GM21381 (cell line): ENCODE data around the gene RALA.
"Not testable (repeated sequence)": the region's sequence is repeated elsewhere in the genome, so short reads cannot be mapped to it uniquely, and the experiment has no call there.

Source experiments
- ATAC-seq: cut with Tn5 transposase; IDR thresholded peaks from one replicate; pipeline ENCODE4 v1.9.1; 2021; ENCODE audit warnings: mild to moderate bottlenecking, moderate library complexity; ENCODE audit not compliant: unreplicated experiment

RALA gene

DNA sequence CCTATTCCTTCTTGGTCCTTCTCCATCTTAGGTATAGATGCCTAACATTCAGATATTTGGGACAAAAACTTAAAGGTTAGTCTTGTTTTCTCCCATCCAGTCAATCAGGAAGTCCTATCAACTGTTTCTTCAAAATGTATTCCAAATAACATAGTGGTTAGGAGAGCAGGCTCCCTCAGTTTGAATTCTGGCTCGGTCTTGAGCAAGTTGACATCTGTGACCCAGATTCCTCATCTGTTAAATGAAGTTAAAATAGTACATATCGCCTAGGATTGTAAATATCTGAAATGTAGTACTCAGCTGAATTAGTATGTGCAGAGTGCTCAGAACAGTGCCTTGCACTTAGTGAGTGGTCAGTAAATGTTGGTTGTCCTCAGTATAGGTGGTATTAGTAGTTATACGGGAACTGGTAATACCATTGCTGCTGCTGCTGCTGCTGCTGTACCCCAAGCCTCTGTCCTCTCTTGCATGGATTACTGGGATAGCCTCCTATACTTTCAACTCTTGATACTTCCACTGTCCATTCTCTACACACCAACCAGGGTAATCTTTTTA lies 58.6 kb downstream of the RALA start:
- ATAC-seq: no peak

DNA sequence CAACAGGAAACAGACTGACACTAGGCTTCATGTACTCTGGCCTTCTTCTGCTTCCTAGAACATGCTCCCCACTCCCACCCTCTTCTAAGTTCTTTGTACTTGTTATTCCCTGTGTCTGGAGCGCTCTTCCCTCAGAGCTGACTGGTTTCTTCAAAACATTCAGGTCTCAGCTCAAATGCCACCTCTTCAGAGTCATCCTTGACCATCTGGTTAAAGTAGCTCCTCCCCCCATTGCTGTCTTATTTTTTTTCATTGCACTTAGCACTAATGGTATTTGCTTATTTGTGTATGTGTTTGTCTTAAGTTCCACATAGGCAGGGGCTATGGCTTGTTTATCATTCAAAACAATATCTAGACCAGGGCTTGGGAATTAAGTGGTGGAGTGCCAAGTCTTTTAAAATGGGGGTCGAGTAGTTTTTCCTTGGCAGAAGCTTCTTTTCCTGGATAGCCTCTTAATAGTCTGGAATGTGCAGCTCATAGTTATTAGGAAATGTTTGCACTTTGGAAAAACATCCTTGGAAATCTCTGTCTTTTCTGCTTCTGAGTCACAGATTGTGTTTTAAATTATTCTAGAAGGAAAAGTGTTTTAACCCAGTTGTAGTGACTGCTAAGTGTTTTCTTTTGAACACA lies 60.0 kb downstream of the RALA start:
- no peak for ATAC-seq

DNA sequence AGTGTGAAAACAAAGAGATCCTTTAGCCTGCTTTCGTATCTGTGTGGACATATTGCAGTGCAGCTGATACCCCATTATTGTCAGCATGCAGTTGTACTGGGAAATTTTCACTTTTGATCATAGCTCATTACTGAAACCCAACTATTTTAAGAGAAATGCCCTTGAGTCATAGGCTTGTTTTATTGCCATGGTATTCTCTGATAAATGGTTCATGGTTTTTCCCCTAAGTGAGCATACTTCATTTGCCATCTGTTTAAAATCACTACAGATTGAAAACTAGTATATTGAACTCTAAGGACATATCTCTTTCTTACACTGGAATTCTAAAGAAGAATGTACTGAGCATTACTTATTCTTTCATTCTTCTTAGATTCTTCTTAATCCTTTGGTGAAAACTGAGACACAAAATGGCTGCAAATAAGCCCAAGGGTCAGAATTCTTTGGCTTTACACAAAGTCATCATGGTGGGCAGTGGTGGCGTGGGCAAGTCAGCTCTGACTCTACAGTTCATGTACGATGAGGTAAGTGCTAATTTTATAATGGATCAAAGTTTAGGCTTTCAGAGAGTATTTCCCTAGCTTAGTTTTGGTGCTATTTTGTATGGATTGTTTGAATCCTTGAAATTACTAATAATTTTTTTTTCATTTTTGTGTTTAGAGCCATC lies 63.0 kb downstream of the RALA start:
- ATAC-seq: peak; percentile 77

DNA sequence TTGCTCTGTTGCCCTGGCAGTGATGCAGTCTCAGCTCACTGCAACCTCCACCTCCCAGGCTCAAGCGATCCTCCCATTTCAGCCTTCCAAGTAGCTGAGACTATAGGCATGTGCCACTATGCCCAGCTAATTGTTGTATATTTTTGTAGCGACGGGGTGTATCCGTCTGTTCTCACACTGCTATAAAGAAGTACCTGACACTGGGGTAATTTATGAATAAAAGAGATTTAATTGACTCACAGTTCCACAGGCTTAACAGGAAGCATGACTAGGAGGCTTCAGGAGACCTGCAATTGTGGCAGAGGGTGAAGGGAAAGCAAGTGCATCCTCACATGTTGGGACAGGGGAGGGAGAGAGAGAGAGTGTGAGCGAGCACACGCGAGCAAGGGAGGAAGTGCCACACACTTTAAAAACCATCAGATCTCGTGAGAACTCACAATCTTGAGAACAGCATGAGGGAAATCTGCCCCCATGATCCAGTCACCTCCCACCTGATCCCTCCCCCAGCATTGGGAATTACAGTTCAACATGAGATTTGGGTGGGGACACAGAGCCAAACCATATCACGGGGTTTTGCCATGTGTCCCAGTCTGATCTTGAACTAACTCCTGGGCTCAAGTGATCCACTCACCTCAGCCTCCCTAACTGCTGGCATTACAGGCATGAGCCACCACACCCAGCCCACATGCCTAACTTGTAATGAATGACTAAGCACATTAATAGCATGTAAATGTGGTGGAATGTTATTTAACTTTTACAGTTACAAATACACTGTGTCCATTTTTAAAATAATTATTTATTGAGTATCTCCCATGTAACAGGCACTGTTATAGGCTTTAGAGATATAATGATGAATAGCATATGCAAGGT lies 65.5 kb downstream of the RALA start:
- no peak for ATAC-seq

DNA sequence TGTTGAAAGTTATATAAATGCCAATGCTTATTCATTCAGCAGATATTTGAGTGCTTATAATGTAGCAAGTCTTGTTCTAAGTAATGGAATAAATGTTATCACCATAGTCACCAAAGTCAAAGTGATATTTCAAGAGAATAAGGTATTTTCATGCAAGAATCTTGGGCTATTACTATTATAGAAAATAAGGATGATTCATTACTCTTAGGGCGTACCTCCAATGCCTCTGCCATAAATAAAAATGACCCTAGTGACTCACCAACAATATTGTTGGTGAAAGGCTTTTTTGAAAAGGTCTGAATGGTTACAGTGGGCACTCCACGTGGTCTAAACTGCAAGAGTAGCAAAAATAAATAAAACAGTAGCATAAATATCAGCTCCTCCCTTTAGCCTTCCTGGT lies 68.4 kb downstream of the RALA start:
- ATAC-seq: no peak

DNA sequence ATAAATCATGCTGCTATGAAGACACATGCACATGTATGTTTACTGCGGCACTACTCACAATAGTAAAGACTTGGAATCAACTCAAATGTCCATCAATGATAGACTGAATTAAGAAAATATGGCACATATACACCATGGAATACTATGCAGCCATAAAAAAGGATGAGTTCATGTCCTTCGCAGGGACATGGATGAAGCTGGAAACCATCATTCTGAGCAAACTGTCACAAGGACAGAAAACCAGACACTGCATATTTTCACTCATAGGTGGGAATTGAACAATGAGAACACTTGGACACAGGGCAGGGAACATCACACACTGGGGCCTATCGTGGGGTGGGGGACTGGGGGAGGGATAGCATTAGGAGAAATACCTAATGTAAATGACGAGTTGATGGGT lies 69.7 kb downstream of the RALA start:
- not testable (repeated sequence) for ATAC-seq

DNA sequence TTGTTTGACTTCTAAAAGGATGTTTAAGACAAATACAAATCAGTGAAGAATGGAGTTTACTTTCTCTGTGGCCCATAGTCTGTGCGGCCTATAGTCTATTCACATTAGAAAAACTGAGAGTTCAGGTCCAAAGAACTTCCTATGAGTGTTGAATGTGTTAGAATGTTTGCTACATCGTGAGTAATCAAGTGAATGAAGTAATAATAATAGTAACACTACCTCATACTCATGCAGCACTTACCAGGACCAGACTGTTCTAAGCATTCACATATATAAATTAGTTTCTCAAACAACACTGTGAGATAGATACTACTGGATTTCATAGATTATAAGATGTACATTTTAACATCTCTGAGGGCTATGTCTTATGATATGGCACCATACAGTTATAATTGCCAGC lies 70.4 kb downstream of the RALA start:
- no peak for ATAC-seq

DNA sequence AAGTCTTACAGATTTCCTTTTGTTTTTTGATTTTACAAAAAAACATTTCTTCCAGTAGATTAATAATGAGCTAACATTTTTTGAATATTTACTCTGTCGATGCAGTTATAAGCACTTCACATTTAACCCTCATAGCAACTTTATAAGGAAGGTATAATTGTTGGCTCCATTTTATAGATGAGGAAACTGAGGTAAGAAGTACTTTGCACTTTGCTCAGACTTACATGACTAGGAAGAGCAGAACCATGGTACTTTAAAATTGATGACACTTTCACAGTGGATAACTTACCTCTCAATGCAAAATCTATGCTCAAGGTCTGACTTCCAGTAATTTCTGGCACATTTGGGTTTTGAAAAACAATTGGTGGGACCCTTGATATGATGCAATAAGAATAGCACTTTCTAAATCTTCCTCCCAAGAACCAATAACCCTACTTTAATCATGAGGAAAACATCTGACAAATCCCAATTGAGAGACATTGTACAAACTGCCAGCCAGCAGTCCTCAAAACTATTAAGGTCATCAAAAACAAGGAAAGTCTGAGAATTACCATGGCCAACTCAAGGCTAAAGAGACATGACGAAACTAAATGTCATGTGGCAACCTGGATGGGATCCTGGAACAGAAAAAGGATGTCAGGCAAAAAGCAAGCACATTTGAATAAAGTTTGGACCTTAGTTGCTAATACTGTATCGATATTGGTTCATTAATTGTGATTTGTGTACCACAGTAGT lies 72.6 kb downstream of the RALA start:
- no peak for ATAC-seq

DNA sequence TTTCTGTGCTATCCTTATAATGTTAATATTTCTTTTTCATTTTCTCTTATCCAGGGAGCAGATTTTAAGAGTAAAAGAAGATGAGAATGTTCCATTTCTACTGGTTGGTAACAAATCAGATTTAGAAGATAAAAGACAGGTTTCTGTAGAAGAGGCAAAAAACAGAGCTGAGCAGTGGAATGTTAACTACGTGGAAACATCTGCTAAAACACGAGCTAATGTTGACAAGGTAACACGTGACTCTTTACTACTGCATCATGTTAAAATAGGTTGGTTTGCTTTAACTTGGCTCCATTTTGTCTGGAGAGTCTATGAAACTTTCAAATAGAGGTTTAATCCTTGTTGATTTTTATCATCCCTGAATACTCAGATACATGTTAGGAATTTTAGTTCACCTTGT lies 73.3 kb downstream of the RALA start:
- no peak for ATAC-seq

DNA sequence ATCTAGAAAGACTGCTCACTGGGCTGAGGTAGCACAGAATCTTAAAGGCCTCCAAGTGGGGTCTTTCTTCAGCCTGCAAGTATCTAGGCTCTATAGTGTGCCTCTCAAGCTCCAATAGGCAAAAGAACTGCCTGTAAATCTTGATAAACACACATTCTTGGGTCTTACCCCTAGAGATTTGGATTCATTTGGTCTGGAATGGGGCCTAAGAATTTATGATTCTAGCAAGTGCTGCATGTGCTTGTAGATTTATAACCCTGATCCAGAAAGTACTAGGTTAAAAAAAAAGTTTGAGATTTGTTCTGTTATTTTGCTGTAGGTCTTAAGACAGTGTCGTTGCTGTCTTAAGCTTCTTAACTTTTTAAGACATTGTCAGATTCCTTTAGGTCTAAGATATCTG lies 74.1 kb downstream of the RALA start:
- no peak for ATAC-seq

DNA sequence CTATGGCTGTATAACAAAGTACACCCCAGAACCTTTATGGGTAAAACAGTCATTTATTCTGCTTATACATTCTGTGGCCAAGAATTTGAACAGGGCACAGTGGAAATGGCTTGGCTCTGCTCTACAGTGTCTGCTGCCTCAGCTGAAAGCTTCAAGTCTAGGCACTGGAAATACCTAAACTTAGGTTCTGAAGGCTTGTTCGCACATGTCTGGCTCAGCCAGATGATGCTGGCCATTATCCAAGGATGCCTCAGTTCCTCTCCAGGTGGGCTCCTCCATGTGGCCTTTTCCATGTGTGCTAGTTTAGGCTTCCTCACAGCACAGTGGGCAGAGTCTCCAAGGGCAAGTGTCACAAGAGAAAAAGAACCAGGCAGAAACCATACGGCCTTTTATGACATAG lies 76.8 kb downstream of the RALA start:
- no peak for ATAC-seq

DNA sequence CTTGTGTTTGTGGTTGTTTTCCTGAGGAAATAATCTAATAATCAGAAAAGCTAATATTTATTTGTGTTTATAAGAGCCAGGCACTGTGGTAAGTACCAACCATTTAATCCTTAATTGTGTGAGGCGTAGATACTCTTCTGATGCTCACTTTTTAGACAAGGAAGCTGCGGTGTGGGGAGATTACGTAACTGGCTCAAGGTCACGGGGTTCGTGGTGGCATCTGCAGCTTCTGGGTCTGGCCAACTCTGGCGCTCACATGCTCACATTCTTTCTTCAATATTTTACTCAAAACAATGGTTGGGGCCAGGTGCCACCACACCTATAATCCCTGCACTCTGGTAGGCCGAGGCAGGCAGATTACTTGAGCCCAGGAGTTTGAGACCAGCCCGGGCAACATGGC lies 77.6 kb downstream of the RALA start:
- no peak for ATAC-seq

DNA sequence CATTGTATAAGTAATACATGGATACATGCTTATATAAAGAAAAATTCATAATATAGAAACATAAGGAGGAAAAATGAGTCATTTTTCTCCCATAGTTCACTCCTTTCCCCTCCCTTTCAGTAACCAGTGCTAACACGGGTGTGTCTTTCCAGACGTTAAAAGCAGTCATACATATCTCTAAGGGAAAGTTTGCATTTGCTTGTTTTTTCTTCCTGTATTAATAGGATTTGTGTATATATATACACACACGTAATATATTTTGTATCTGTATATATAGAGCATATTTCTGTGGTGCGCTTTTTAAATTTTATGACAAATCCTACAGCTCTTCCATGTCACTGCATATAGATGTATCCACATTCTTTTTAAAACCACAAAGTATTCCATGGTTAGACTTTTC lies 78.8 kb downstream of the RALA start:
- no peak for ATAC-seq

DNA sequence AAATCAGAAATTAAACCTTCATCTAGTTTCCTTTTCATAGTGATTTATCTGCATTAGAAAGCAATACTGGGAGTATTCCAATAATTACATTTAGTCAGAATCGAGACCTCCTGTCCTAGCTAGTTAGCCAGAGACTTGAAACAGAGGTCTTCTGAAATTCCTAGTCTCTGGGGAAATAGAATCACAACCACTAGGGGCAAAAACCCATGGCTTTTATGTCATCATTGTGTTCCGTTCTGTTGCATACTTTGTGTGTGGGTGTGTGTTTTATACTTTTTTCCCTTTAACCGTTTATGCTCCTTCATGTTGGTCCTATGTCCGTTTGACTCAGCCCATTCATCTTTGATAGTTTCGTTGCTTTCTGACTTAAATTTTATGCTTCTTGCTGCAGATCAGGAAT lies 79.8 kb downstream of the RALA start:
- no peak for ATAC-seq

DNA sequence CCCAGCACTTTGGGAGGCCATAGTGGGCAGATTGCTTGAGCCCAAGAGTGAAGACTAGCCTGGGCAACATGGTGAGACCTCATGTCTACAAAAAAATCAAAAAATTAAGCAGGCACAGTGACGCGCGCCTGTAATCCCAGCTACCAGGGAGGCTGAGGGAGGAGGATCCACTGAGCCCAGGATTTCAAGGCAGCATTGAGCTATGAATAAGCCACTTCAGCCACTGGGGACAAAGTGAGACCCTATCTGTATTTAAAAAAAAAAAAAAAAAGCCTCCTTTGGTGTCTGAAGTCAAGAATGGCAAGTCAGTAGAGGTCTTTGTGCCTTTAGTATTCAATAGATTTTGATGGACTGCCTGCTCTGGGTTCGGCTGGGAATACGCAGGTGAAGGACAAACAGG lies 85.7 kb downstream of the RALA start:
- ATAC-seq: no peak

DNA sequence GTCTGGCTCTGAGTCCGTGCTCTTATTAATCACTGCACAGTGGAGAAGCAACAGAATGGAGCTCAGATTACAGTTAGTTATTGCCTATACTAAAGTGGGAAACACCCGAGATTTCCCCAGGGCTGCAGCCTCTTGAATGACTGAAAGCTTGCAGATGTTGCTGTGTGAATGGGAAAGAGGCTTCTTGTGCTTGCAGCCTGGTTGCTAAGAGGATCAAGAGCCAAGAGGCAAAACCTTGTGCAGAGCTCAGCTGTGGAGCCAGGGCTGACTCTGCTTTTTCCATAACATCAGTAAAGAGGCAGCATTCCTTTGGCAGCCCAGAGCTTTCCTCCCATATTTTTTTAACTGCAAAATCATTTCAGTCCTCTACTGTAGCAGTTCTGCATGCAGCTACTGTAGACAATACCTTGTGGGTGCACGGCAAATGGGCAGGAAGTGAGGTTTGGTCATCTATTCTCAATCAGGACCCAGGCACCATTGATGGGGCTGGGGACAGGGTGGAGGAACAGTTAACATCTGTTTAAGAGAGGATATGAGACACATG lies 86.5 kb downstream of the RALA start:
- ATAC-seq: peak; percentile 85

DNA sequence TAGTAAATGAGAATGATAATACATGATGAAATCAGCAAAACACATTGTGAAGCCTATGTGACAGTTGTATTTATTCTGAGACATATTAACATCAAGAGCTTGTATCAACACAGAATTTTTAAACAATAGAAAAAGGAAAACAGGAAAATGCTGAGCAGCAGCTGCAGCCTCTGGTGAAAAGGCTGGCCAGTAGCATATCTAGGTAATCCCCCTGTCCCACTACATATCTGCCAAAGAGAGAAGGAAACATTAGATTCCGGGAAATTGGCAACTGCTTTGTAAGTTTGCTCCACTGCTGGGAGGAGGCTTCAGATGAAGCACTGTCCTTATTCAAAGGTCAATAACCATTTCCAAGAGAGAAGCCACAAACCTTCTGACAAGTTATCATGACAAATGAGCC lies 89.4 kb downstream of the RALA start:
- no peak for ATAC-seq

DNA sequence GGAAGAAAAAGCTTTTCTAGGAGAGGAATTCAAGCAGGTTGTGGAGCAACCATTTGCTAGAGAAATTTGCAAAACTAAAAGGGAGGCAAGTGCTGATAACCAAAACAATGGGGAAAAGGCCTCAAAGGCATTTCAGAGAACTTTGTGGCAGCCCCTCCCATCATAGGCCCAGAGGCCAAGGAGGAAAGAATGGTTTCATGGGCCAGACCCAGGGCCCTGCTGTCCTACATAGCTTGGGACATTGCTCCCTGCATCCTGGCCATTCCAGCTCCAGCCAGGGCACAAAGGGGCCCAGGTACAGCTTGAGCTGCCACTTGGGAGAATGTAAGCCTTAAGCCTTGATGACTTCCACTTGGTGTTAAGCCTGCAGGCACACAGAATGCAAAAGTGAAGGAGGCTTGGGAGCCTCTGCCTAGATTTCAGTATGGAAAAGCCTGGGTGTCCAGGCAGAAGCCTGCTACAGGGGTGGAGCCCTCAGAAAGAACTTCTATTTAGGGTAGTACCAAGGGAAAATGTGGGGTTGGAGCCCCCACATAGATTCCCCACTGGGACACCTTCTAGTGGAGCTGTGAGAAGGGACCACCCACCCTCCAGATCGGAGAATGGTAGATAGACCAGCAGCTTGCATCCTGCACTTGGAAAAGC lies 91.2 kb downstream of the RALA start:
- ATAC-seq: no peak

DNA sequence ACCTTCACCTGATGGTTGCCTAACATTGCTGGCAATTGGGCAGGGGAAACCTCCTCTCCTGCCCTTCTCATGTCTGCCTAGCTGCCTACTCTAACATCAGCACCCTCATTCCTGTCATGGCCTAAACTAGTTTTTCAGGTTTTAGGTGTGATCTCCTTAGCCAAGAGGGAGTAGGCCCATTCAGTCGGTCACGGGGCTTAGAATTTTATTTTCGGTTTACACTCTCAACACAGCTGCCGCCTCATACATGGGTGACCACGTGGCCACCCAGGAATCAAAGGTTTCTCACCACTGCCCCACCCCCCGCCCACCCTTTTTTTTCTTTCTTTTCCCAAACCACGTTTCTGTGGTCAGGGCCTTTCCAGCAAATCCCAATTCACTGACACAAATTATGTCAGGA lies 97.2 kb downstream of the RALA start:
- no peak for ATAC-seq

DNA sequence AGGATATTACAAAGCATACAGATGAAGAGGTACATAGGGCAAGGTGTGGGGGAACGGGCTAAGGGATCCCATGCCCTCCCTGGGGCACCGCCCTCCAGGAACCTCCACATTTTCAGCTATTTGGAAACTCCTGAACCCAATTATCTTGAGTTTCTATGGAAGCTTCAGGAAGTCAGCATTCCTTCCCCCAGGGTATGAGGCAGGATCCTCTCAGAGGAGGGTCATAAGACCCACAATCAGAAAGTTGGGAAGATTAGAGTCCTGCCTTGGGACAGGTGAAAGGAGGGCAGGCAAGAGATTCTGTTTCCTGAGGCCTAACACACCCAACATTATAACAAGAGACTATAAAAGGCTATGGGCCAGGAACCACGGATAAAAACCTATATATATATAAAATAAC lies 98.0 kb downstream of the RALA start:
- ATAC-seq: no peak
